NK-92 treated with Interleukin-12 subunit alpha and Interleukin-12 subunit beta, amount 100 ng/mL, for 24 hours (cell line): ENCODE data around the gene FBXO30.

ENCODE experiments used
- DNase-seq: peaks from one replicate; lab custom pipeline; 2025; lab: John Stamatoyannopoulos, UW

FBXO30 gene

DNA sequence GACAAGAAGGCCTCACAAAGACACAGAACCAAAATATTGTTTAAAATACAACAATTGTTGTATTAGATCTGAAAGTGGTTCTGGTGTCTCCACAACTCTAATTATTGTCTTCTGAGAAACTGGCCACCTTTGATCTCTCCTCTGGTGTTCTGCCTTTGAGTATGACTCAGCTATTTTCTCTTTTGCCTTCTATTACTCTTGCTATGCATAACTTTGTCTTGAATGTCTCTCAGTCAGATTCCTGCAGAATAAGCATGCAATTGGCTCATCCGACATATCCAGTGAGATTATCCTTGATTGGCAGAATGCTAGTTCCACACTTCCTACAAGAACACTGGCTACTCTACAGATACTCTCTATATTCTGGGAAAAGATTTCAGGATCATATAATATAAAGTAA is 65.0 kb downstream of the FBXO30 start:
- DNase-seq, result no peak

DNA sequence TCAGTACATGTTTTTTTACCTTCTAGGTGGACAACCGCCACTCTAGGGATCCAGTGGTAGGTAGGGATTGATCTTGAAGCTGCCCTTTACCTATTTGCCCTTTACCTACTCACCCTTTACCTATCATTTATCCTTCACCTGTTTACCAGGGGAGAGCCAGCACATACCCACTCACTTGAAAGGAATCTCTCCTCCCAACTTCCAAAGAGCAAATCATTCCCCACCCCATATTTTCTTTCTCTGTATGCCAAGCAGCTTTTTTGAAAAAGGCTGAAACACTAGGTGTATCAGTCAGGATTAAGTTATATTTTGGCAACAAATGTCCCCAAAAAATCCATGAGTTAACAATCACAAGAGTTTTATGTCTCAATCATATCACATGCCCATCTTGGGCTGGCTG is 68.7 kb downstream of the FBXO30 start:
- no peak for DNase-seq

DNA sequence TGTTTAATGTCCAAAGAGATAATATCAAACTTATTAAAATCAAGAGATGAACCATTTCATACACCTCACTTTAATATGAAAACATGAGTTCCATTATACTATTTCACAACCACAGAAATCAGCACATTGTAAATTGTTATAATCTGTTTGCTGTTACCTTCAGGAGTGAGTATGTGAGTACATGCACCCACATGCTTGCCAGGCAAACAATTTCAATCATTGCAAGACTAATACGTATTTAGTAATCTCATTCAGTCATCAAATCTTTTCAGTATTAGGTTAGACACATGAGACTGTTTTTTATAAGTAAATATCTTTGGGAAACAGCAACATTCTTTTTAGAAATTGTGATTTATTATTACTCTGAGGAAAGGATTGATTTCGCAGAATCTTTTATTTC is 70.0 kb downstream of the FBXO30 start:
- no peak for DNase-seq
